Liver (tissue), 9 donors: ENCODE data around the gene CACNA1F. TPM values are rescaled to one million over a fixed set of nuclear protein-coding genes. Genes with fewer than 3 reads are reported as not detected.

Experiments
- DNase-seq: peaks from one replicate; pipeline ENCODE4 v3.0.0-alpha.2; 2017; ENCODE audit warnings: low spot score
- H3K27ac ChIP-seq, 2 donors: one replicate each; pipeline ENCODE4 v1.7.0; 2013; ENCODE audit warnings: inconsistent platforms in 2 of 2, low read length in 2 of 2, control low read depth in 1 of 2, low read depth in 1 of 2, mild to moderate bottlenecking in 1 of 2
- H3K27me3 ChIP-seq, 4 donors: one replicate each; pipeline versions ENCODE4 v1.6.1 to v1.7.0; 2013; ENCODE audit warnings: low read length in 3 of 4, inconsistent platforms in 1 of 4, mild to moderate bottlenecking in 1 of 4, moderate library complexity in 1 of 4; ENCODE audit not compliant: control insufficient read depth in 4 of 4, insufficient read depth in 4 of 4
- H3K36me3 ChIP-seq, 4 donors: one replicate each; pipeline versions ENCODE4 v1.6.1 to v1.7.0; 2013; ENCODE audit warnings: low read length in 3 of 4, mild to moderate bottlenecking in 3 of 4, low read depth in 1 of 4, moderate library complexity in 1 of 4; ENCODE audit not compliant: control insufficient read depth in 4 of 4, insufficient read depth in 3 of 4
- H3K4me1 ChIP-seq, 4 donors: one replicate each; pipeline versions ENCODE4 v1.6.1 to v1.7.0; 2013; ENCODE audit warnings: low read length in 3 of 4, mild to moderate bottlenecking in 3 of 4, moderate library complexity in 1 of 4; ENCODE audit not compliant: control insufficient read depth in 4 of 4, insufficient read depth in 4 of 4
- H3K4me3 ChIP-seq, 3 donors: one replicate each; pipeline versions ENCODE4 v1.6.1 to v1.7.0; 2013; ENCODE audit warnings: low read length in 3 of 3, control low read depth in 1 of 3, low read depth in 1 of 3, mild to moderate bottlenecking in 1 of 3
- H3K9ac ChIP-seq, 2 donors: one replicate each; pipeline ENCODE4 v1.7.0; 2013; ENCODE audit warnings: low read length in 2 of 2, mild to moderate bottlenecking in 2 of 2, moderate library complexity in 2 of 2, control low read depth in 1 of 2, low read depth in 1 of 2
- H3K9me3 ChIP-seq, 4 donors: one replicate each; pipeline versions ENCODE4 v1.6.1 to v1.7.0; 2013; ENCODE audit warnings: low read length in 3 of 4; ENCODE audit not compliant: control insufficient read depth in 4 of 4
- ATF3 ChIP-seq: IDR thresholded peaks from 2 replicates; pipeline ENCODE4 v1.6.1; 2016; ENCODE audit warnings: antibody characterized with exemption
- EGR1 ChIP-seq, 2 donors: IDR thresholded peaks; 2 replicates each; pipeline ENCODE4 v1.6.1; 2016 to 2018; ENCODE audit warnings: antibody characterized with exemption in 2 of 2, low read depth in 2 of 2
- FOXA1 ChIP-seq: IDR thresholded peaks from 2 replicates; pipeline ENCODE4 v1.6.1; 2016; ENCODE audit warnings: antibody characterized with exemption
- HNF4A ChIP-seq, 2 donors: conservative IDR thresholded peaks; 2 replicates each; pipeline ENCODE4 v1.6.1; 2016; ENCODE audit warnings: antibody characterized with exemption in 2 of 2, mild to moderate bottlenecking in 2 of 2
- HNF4G ChIP-seq: IDR thresholded peaks from 2 replicates; pipeline ENCODE4 v1.6.1; 2016; ENCODE audit warnings: antibody characterized with exemption
- JUND ChIP-seq, 2 donors: IDR thresholded peaks; 2 replicates each; pipeline ENCODE4 v1.6.1; 2016; ENCODE audit warnings: antibody characterized with exemption in 2 of 2
- NR2F2 ChIP-seq: IDR thresholded peaks from 2 replicates; pipeline ENCODE4 v1.6.1; 2016; ENCODE audit warnings: antibody characterized with exemption
- RAD21 ChIP-seq, 2 donors: IDR thresholded peaks; 2 replicates each; pipeline ENCODE4 v1.6.1; 2016; ENCODE audit warnings: antibody characterized with exemption in 2 of 2, mild to moderate bottlenecking in 2 of 2
- RXRA ChIP-seq, 2 donors: IDR thresholded peaks; 2 replicates each; pipeline ENCODE4 v1.6.1; 2017 to 2018; ENCODE audit warnings: antibody characterized with exemption in 2 of 2, mild to moderate bottlenecking in 1 of 2
- SP1 ChIP-seq: IDR thresholded peaks from 2 replicates; pipeline ENCODE4 v1.6.1; 2018; ENCODE audit warnings: antibody characterized with exemption, mild to moderate bottlenecking
- TAF1 ChIP-seq: conservative IDR thresholded peaks from 2 replicates; pipeline ENCODE4 v1.6.1; 2016; ENCODE audit warnings: antibody characterized with exemption, mild to moderate bottlenecking
- YY1 ChIP-seq: IDR thresholded peaks from 2 replicates; pipeline ENCODE4 v1.6.1; 2016; ENCODE audit warnings: antibody characterized with exemption, mild to moderate bottlenecking
- WGBS: extraction: QIAGEN DNeasy Blood & Tissue Kit; methylation state at CpG from one replicate; pipeline ENCODE4 v1.1.7; 2013; 5-methylcytosine and 5-hydroxymethylcytosine counted together
- polyA plus RNA-seq, 2 donors: library from polyadenylated mRNA; stranded (reverse) in 1 of 2; unstranded in 1 of 2; fragments of 200-250 nt in 1 of 2; fragments of >200 nt in 1 of 2; fragmentation: Nextera tagmentation in 1 of 2; extraction: Ambion mirVana in 1 of 2; gene quantifications; one replicate each; pipeline versions ENCODE4 v1.2.1 to v1.2.3, GENCODE V29; 2013 to 2015
- total RNA-seq, 2 donors: library from RNA; depleted of rRNA; stranded (reverse); fragments of >200 nt; gene quantifications; one replicate each; pipeline ENCODE4 v1.2.3, GENCODE V29; 2014
- TF ChIP-seq, protein P1 (sequence below): fragments of 150-350 bp; IDR thresholded peaks from 2 replicates; pipeline ENCODE4 v1.5.1; 2017; ENCODE audit warnings: improper control_type of control experiment, low read depth, low read length; ENCODE audit not compliant: missing input control
- TF ChIP-seq, protein P2 (sequence below): IDR thresholded peaks from 2 replicates; pipeline ENCODE4 v1.6.1; 2016; ENCODE audit warnings: antibody characterized with exemption
- TF ChIP-seq, protein P3 (sequence below): IDR thresholded peaks from 2 replicates; pipeline ENCODE4 v1.6.1; 2016; ENCODE audit warnings: antibody characterized with exemption
- TF ChIP-seq, protein P4 (sequence below): IDR thresholded peaks from 2 replicates; pipeline ENCODE4 v1.6.1; 2016; ENCODE audit warnings: antibody characterized with exemption, mild to moderate bottlenecking
- donor health status: healthy.
- donor health status: healthy.
- donor health status: healthy.
- donor health status: healthy.
- donor health status: healthy.

The CACNA1F gene
- total and polyA plus RNA-seq, 4 donors: 0.03 TPM; not detected in 3

DNA sequence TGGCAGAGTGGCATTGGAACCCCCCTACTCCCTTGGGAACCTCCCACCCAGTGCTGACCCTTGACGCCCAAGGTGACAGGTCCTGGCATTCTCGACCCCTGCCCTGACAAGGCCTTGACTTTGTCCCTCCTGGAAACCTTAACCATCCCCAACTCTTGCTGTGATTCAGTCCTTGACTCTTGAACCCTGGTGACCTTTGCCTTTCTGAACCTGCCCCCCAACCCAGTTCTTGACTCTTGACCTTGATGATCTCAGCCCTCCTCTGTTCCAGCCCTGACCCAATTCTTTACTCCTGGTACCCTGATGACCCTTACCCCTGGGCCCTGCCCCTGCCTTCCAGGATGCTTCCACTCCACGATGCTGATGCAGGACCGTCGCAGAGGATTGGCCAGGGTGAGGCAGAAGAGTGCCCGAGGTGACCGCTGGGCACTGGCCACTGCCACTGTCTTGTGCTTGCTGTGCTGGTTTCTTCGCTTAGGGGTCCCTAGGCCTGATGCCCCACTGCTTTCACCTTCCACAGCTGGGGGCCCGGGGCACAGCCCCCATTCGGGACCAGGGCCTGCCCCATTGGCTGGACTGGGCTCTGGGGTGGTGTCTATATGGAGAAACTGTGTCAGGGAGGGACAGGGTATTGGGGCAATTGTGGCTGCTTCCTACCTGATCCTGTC, 1.7 kb downstream of the CACNA1F start (continued):
- TF ChIP-seq RAD21 (IDR thresholded peaks at IDR 0.05) (no peak), SP1 (no peak), JUND (IDR thresholded peaks at IDR 0.05) (no peak), TAF1 (no peak)
- TF ChIP-seq, protein P1, sequence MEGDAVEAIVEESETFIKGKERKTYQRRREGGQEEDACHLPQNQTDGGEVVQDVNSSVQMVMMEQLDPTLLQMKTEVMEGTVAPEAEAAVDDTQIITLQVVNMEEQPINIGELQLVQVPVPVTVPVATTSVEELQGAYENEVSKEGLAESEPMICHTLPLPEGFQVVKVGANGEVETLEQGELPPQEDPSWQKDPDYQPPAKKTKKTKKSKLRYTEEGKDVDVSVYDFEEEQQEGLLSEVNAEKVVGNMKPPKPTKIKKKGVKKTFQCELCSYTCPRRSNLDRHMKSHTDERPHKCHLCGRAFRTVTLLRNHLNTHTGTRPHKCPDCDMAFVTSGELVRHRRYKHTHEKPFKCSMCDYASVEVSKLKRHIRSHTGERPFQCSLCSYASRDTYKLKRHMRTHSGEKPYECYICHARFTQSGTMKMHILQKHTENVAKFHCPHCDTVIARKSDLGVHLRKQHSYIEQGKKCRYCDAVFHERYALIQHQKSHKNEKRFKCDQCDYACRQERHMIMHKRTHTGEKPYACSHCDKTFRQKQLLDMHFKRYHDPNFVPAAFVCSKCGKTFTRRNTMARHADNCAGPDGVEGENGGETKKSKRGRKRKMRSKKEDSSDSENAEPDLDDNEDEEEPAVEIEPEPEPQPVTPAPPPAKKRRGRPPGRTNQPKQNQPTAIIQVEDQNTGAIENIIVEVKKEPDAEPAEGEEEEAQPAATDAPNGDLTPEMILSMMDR: no peak

- H3K4me3 ChIP-seq: peak overlapping the region in 1 of 3 donors; percentile 24
- 8% methylated on average over 44 of the region's 44 CpGs for WGBS
- no peaks in the 10 kb centered on the region for H3K4me1 ChIP-seq
- DNase-seq: peak; percentile 41
- H3K9me3 ChIP-seq: no peaks in the 10 kb centered on the region
- H3K27ac ChIP-seq: no peak overlapping the region
- no peaks in the 10 kb centered on the region for H3K27me3 ChIP-seq
- TF ChIP-seq EGR1 (IDR thresholded peaks at IDR 0.05; ENCODE audit: low read depth in 2 of 2) (no peak), FOXA1 (no peak), JUND (IDR thresholded peaks at IDR 0.05) (no peak), TAF1 (no peak), RAD21 (IDR thresholded peaks at IDR 0.05) (no peak), HNF4A (conservative IDR thresholded peaks at IDR 0.05) (no peak), ATF3 (no peak), HNF4G (no peak), NR2F2 (no peak), RXRA (IDR thresholded peaks at IDR 0.05) (no peak), YY1 (no peak), SP1 (no peak)
- TF ChIP-seq, protein P2, sequence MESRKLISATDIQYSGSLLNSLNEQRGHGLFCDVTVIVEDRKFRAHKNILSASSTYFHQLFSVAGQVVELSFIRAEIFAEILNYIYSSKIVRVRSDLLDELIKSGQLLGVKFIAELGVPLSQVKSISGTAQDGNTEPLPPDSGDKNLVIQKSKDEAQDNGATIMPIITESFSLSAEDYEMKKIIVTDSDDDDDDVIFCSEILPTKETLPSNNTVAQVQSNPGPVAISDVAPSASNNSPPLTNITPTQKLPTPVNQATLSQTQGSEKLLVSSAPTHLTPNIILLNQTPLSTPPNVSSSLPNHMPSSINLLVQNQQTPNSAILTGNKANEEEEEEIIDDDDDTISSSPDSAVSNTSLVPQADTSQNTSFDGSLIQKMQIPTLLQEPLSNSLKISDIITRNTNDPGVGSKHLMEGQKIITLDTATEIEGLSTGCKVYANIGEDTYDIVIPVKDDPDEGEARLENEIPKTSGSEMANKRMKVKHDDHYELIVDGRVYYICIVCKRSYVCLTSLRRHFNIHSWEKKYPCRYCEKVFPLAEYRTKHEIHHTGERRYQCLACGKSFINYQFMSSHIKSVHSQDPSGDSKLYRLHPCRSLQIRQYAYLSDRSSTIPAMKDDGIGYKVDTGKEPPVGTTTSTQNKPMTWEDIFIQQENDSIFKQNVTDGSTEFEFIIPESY: no peak
- TF ChIP-seq, protein P3, sequence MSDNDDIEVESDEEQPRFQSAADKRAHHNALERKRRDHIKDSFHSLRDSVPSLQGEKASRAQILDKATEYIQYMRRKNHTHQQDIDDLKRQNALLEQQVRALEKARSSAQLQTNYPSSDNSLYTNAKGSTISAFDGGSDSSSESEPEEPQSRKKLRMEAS: no peak
- TF ChIP-seq, protein P1: no peak
- TF ChIP-seq, protein P4, sequence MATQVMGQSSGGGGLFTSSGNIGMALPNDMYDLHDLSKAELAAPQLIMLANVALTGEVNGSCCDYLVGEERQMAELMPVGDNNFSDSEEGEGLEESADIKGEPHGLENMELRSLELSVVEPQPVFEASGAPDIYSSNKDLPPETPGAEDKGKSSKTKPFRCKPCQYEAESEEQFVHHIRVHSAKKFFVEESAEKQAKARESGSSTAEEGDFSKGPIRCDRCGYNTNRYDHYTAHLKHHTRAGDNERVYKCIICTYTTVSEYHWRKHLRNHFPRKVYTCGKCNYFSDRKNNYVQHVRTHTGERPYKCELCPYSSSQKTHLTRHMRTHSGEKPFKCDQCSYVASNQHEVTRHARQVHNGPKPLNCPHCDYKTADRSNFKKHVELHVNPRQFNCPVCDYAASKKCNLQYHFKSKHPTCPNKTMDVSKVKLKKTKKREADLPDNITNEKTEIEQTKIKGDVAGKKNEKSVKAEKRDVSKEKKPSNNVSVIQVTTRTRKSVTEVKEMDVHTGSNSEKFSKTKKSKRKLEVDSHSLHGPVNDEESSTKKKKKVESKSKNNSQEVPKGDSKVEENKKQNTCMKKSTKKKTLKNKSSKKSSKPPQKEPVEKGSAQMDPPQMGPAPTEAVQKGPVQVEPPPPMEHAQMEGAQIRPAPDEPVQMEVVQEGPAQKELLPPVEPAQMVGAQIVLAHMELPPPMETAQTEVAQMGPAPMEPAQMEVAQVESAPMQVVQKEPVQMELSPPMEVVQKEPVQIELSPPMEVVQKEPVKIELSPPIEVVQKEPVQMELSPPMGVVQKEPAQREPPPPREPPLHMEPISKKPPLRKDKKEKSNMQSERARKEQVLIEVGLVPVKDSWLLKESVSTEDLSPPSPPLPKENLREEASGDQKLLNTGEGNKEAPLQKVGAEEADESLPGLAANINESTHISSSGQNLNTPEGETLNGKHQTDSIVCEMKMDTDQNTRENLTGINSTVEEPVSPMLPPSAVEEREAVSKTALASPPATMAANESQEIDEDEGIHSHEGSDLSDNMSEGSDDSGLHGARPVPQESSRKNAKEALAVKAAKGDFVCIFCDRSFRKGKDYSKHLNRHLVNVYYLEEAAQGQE: no peak
- H3K9ac ChIP-seq: no peak overlapping the region
- H3K36me3 ChIP-seq: no peaks in the 10 kb centered on the region
Measured at GRCh38 chrX:49230500-49231232, 2.5 kb downstream of the CACNA1F start.
